ENCODE data around the gene EEFSEC. TPM values are rescaled to one million over a fixed set of nuclear protein-coding genes. Genes with fewer than 3 reads are reported as not detected.

EEFSEC gene
- total and polyA plus RNA-seq, 2 of the 8 experiments (the other 6 are each of a cell fraction or from before 2014, with no cell fraction given): 13.1 to 19.8 TPM

- no peaks in the 10 kb centered on the region for H3K79me2 ChIP-seq (ENCODE audit: control insufficient read depth in 1 of 2, insufficient read depth in 2 of 2, low read length in 2 of 2)
- H3K79me1 ChIP-seq (ENCODE audit: low read depth, low read length): peaks cover under 1% of the 10 kb centered on the region; the same call in 1 of the 2 replicates
- H4K91ac ChIP-seq (replicated peaks; ENCODE audit: insufficient read length, low read length): no peak overlapping the region
- no peak for TF ChIP-seq ASH2L (IDR thresholded peaks at IDR 0.05; ENCODE audit: low read length)
- H3K9me3 ChIP-seq (ENCODE audit: insufficient read depth in 2 of 2, low read depth in 1 of 2, low read length in 1 of 2): no peaks in the 10 kb centered on the region
- H4K5ac ChIP-seq (ENCODE audit: insufficient read length, low read depth, low read length): no peak overlapping the region
- H3K23ac ChIP-seq (ENCODE audit: insufficient read length): no peak overlapping the region
- H3K56ac ChIP-seq (replicated peaks; ENCODE audit: insufficient read length, low read depth, low read length): no peak overlapping the region
- 90% methylated on average over 11 of the region's 11 CpGs; no CpG with 5 or more reads in 1 of the 2 experiments for WGBS, 2 experiments (ENCODE audit: extremely low coverage in 1 of 2, insufficient coverage in 1 of 2, insufficient read length in 1 of 2, insufficient replicate concordance in 2 of 2, low coverage in 1 of 2, low lambda C conversion rate in 2 of 2, missing lambda C conversion rate in 1 of 2)
- no peaks in the 10 kb centered on the region for H4K20me1 ChIP-seq (replicated peaks in 1 of 2; ENCODE audit: control insufficient read depth in 1 of 2, insufficient read depth in 2 of 2, low read length in 2 of 2)
- H2BK5ac ChIP-seq (ENCODE audit: low read depth, low read length): no peak overlapping the region
- CTCF ChIA-PET (ENCODE audit: partially characterized antibody): no interaction called here
- H2BK12ac ChIP-seq (ENCODE audit: low read depth, low read length): no peak overlapping the region
- no peak overlapping the region for H2BK15ac ChIP-seq (ENCODE audit: low read length)
- no peak overlapping the region for H3K4me2 ChIP-seq (ENCODE audit: insufficient read depth in 1 of 2, low read depth in 2 of 2, low read length in 2 of 2)
- H3K27ac ChIP-seq (ENCODE audit: low read depth, low read length): no peak overlapping the region
- H3K18ac ChIP-seq (ENCODE audit: extremely low read depth, low read length): no peak overlapping the region; the same call in 1 of the 2 replicates
- FAIRE-seq: no peak
- peaks cover 0 to 11% (median 5%) of the 10 kb centered on the region in 4 experiments; a peak in 5 of 7 replicates for H3K4me1 ChIP-seq (replicated peaks in 1 of 4; ENCODE audit: control insufficient read depth in 3 of 4, insufficient read depth in 4 of 4, low read length in 3 of 4)
- H3K27me3 ChIP-seq (replicated peaks in 1 of 4; ENCODE audit: control insufficient read depth in 3 of 4, extremely low read depth in 1 of 4, insufficient read depth in 3 of 4, low read length in 3 of 4): no peaks in the 10 kb centered on the region
- no peak overlapping the region for H2AK5ac ChIP-seq (ENCODE audit: low read depth, low read length)
- H3K23me2 ChIP-seq (ENCODE audit: low read depth, low read length): 0 out of 2 replicates have a peak, but pooled peaks cover 2% of the 10 kb centered on the region
- DNase-seq (ENCODE audit: low read depth in 1 of 2, low spot score in 2 of 2): no peak
- no peak overlapping the region for H3K4ac ChIP-seq (replicated peaks; ENCODE audit: insufficient read length, low read depth, low read length)
- no peak overlapping the region for H3K14ac ChIP-seq (ENCODE audit: insufficient read length)
- H3K9ac ChIP-seq (replicated peaks in 1 of 4; ENCODE audit: extremely low read depth in 1 of 4, low read depth in 3 of 4, low read length in 3 of 4): no peak overlapping the region
- no peak overlapping the region for H2BK120ac ChIP-seq (replicated peaks; ENCODE audit: low read depth, low read length)
- H4K8ac ChIP-seq (ENCODE audit: extremely low read depth, insufficient read depth, low read length): no peak overlapping the region
- no peak overlapping the region for H2BK20ac ChIP-seq (ENCODE audit: low read length)
- no peaks in the 10 kb centered on the region for H3K36me3 ChIP-seq (ENCODE audit: control insufficient read depth in 2 of 4, insufficient read depth in 4 of 4, low read length in 3 of 4)
- POLR2A ChIA-PET (ENCODE audit: partially characterized antibody): no interaction called here
- no peak overlapping the region for H2AFZ ChIP-seq (ENCODE audit: low read length)
- no peak overlapping the region for H3K4me3 ChIP-seq (ENCODE audit: extremely low read depth in 1 of 4, insufficient read depth in 2 of 4, low read depth in 3 of 4, low read length in 4 of 4)
These were observed 249.0 kb downstream of the EEFSEC start for GRCh38 chr3:128402319-128402718.
